ENCODE data around the gene RBM47. TPM values are rescaled to one million over a fixed set of nuclear protein-coding genes. Genes with fewer than 3 reads are reported as not detected.
"Not testable (repeated sequence)": the region's sequence is repeated elsewhere in the genome, so short reads cannot be mapped to it uniquely, and the experiment has no call there.

The RBM47 gene
- polyA plus RNA-seq, 3 donors = 79.5 to 101 (median 92.8) TPM

- peak overlapping the region in 3 of 7 donors; percentile 19 to 72 (median 43) for H3K27ac Mint-ChIP-seq
- WGBS (ENCODE audit: insufficient coverage) = 100% methylated on average over 1 of the region's 6 CpGs
- no peaks in the 10 kb centered on the region for H3K27me3 Mint-ChIP-seq (ENCODE audit: low read depth in 3 of 3)
- peaks cover 83 to 91% of the 10 kb centered on the region in 2 donors for H3K36me3 Mint-ChIP-seq
- Histone ChIP-seq H3K27ac (ENCODE audit: low read depth in 1 of 2, low read length in 2 of 2) (peak overlapping the region in 1 of 2 donors; percentile 36), H3K4me2 (replicated peaks; ENCODE audit: extremely low read depth, low read length, poor library complexity, severe bottlenecking) (no peak overlapping the region), H2AFZ (ENCODE audit: insufficient read depth, low read depth, low read length, poor library complexity, severe bottlenecking) (no peak overlapping the region), H3K27me3 (ENCODE audit: control insufficient read depth in 2 of 2, insufficient read depth in 2 of 2, low read length in 2 of 2) (no peaks in the 10 kb centered on the region), H4K20me1 (ENCODE audit: insufficient read depth, low read length) (peaks cover 95% of the 10 kb centered on the region), H3K36me3 (replicated peaks in 1 of 2; ENCODE audit: control insufficient read depth in 1 of 2, insufficient read depth in 2 of 2, low read length in 2 of 2) (peaks cover 88 to 97% of the 10 kb centered on the region in 2 donors), H3K4me3 (replicated peaks in 1 of 3; ENCODE audit: low read depth in 2 of 3, low read length in 3 of 3) (no peak overlapping the region), H3K9me3 (replicated peaks in 1 of 2; ENCODE audit: control insufficient read depth in 1 of 2, insufficient read depth in 1 of 2, low read length in 2 of 2) (peaks cover 0 to 8% of the 10 kb centered on the region in 2 donors), H3K4me1 (ENCODE audit: control insufficient read depth in 1 of 2, insufficient read depth in 2 of 2, low read length in 2 of 2) (no peaks in the 10 kb centered on the region), H3K79me2 (ENCODE audit: insufficient read depth, low read length) (peaks cover 65% of the 10 kb centered on the region), H3K9ac (ENCODE audit: insufficient read depth, low read length, poor library complexity, severe bottlenecking) (no peak overlapping the region)
- intact Hi-C loops (cut with micrococcal nuclease) = no loop called here
- H3K9me3 Mint-ChIP-seq = peaks cover 0 to 8% (median 3%) of the 10 kb centered on the region in 7 donors
- DNase-seq = no peak
- no peak for TF ChIP-seq CTCF (IDR thresholded peaks at IDR 0.05)
- H3K4me3 Mint-ChIP-seq = no peak overlapping the region
- H3K4me1 Mint-ChIP-seq = no peaks in the 10 kb centered on the region
Measured at GRCh38 chr4:40434126-40434687, 195.5 kb downstream of the RBM47 start.

GRCh38 chr4:40432504-40432903, 197.2 kb downstream of the RBM47 start:
- no peaks in the 10 kb centered on the region for H3K27me3 Mint-ChIP-seq (ENCODE audit: low read depth in 3 of 3)
- Histone ChIP-seq H3K27ac (ENCODE audit: low read depth in 1 of 2, low read length in 2 of 2) (no peak overlapping the region), H3K4me3 (replicated peaks in 1 of 3; ENCODE audit: low read depth in 2 of 3, low read length in 3 of 3) (no peak overlapping the region), H3K4me1 (ENCODE audit: control insufficient read depth in 1 of 2, insufficient read depth in 2 of 2, low read length in 2 of 2) (no peaks in the 10 kb centered on the region), H3K9ac (ENCODE audit: insufficient read depth, low read length, poor library complexity, severe bottlenecking) (no peak overlapping the region), H3K79me2 (ENCODE audit: insufficient read depth, low read length) (peaks cover 62% of the 10 kb centered on the region), H3K4me2 (replicated peaks; ENCODE audit: extremely low read depth, low read length, poor library complexity, severe bottlenecking) (no peak overlapping the region), H3K27me3 (ENCODE audit: control insufficient read depth in 2 of 2, insufficient read depth in 2 of 2, low read length in 2 of 2) (no peaks in the 10 kb centered on the region), H4K20me1 (ENCODE audit: insufficient read depth, low read length) (peaks cover 95% of the 10 kb centered on the region), H3K36me3 (replicated peaks in 1 of 2; ENCODE audit: control insufficient read depth in 1 of 2, insufficient read depth in 2 of 2, low read length in 2 of 2) (peaks cover 84 to 95% of the 10 kb centered on the region in 2 donors), H2AFZ (ENCODE audit: insufficient read depth, low read depth, low read length, poor library complexity, severe bottlenecking) (no peak overlapping the region), H3K9me3 (replicated peaks in 1 of 2; ENCODE audit: control insufficient read depth in 1 of 2, insufficient read depth in 1 of 2, low read length in 2 of 2) (no peaks in the 10 kb centered on the region)
- WGBS (ENCODE audit: insufficient coverage) = over 99% methylated on average over 10 of the region's 10 CpGs
- H3K4me1 Mint-ChIP-seq = peaks cover 5% of the 10 kb centered on the region
- no peak overlapping the region for H3K4me3 Mint-ChIP-seq
- intact Hi-C loops (cut with micrococcal nuclease) = no loop called here
- H3K27ac Mint-ChIP-seq = no peak overlapping the region
- TF ChIP-seq CTCF (IDR thresholded peaks at IDR 0.05) = no peak
- H3K9me3 Mint-ChIP-seq = peaks cover 0 to 3% (median 0%) of the 10 kb centered on the region in 7 donors
- DNase-seq = no peak
- peaks cover 78 to 88% of the 10 kb centered on the region in 2 donors for H3K36me3 Mint-ChIP-seq

GRCh38 chr4:40427871-40428270, 201.8 kb downstream of the RBM47 start:
- DNase-seq; intact Hi-C loops (cut with micrococcal nuclease); H3K27me3 ChIP-seq (ENCODE audit: control insufficient read depth in 2 of 2, insufficient read depth in 2 of 2, low read length in 2 of 2); H3K9ac ChIP-seq (ENCODE audit: insufficient read depth, low read length, poor library complexity, severe bottlenecking); H3K4me3 ChIP-seq (replicated peaks in 1 of 3; ENCODE audit: low read depth in 2 of 3, low read length in 3 of 3); H3K4me2 ChIP-seq (replicated peaks; ENCODE audit: extremely low read depth, low read length, poor library complexity, severe bottlenecking); H3K4me3 Mint-ChIP-seq; H2AFZ ChIP-seq (ENCODE audit: insufficient read depth, low read depth, low read length, poor library complexity, severe bottlenecking); H3K4me1 ChIP-seq (ENCODE audit: control insufficient read depth in 1 of 2, insufficient read depth in 2 of 2, low read length in 2 of 2); H3K9me3 Mint-ChIP-seq; H3K27me3 Mint-ChIP-seq (ENCODE audit: low read depth in 3 of 3); H3K9me3 ChIP-seq (replicated peaks in 1 of 2; ENCODE audit: control insufficient read depth in 1 of 2, insufficient read depth in 1 of 2, low read length in 2 of 2); H3K4me1 Mint-ChIP-seq: not testable (repeated sequence)
- H3K79me2 ChIP-seq (ENCODE audit: insufficient read depth, low read length) = peaks cover 40% of the 10 kb centered on the region
- peaks cover 79 to 89% of the 10 kb centered on the region in 2 donors for H3K36me3 Mint-ChIP-seq
- H3K27ac ChIP-seq (ENCODE audit: low read depth in 1 of 2, low read length in 2 of 2) = peak overlapping the region in 1 of 2 donors; percentile 40
- peak overlapping the region in 4 of 7 donors; percentile 30 to 60 (median 38) for H3K27ac Mint-ChIP-seq
- H3K36me3 ChIP-seq (replicated peaks in 1 of 2; ENCODE audit: control insufficient read depth in 1 of 2, insufficient read depth in 2 of 2, low read length in 2 of 2) = peaks cover 79 to 95% of the 10 kb centered on the region in 2 donors
- 94% methylated on average over 4 of the region's 4 CpGs for WGBS (ENCODE audit: insufficient coverage)
- H4K20me1 ChIP-seq (ENCODE audit: insufficient read depth, low read length) = peaks cover 95% of the 10 kb centered on the region

Measured in CD14-positive monocyte (primary cell).